ENCODE measurements around the gene TBX1. TPM values are rescaled to one million over a fixed set of nuclear protein-coding genes. Genes with fewer than 3 reads are reported as not detected.

TBX1 gene
- total RNA-seq = 0.17 and 0.44 TPM in 2 replicates

DNA sequence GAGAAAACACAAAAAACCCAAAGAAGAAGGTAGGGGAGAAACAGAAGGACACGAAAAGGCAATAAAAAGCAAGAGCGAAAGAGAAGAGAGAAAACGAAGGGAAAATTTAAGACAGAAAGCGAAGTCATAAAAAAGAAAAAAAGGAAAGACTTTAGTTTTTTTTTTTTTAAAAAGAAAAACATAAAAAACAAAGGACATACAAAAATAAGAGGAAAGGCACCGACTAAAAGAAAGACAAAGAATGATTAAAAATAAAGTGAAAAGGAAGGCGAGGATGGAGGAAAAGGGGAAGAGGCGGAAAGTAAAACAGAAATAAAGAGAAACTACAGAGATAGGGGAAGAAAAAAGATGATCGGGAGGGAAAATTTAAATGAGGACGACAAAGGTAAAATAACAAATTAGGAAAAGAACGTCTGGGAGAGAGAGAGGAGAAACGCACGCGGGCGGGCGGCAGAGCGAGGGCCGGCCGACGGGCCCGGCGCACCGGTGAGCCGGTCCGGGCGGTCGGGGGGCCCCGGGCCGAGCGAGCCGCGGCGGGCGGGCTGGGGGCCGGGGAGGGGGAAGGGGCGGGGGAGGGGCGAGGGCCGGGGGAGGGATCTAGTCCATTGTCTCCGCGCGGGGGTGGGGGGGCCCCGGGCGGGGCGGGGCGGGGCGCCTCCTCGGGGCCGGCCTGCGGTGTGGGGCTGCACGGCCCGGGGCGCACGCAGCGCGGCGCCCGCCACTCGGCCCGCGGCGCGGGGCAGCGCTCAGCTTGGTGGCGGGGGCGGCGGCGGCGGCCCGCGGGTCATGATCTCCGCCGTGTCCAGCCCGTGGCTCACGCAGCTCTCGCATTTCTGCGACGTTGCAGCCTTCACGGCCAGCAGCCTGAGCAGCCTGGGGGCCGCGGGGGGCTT, at the start of gene TBX1:
TSS of gene TBX1 (plus strand) at position 721 of the 893 bp plus-strand sequence. CDS start at position 787, 66 bp downstream.

DNA sequence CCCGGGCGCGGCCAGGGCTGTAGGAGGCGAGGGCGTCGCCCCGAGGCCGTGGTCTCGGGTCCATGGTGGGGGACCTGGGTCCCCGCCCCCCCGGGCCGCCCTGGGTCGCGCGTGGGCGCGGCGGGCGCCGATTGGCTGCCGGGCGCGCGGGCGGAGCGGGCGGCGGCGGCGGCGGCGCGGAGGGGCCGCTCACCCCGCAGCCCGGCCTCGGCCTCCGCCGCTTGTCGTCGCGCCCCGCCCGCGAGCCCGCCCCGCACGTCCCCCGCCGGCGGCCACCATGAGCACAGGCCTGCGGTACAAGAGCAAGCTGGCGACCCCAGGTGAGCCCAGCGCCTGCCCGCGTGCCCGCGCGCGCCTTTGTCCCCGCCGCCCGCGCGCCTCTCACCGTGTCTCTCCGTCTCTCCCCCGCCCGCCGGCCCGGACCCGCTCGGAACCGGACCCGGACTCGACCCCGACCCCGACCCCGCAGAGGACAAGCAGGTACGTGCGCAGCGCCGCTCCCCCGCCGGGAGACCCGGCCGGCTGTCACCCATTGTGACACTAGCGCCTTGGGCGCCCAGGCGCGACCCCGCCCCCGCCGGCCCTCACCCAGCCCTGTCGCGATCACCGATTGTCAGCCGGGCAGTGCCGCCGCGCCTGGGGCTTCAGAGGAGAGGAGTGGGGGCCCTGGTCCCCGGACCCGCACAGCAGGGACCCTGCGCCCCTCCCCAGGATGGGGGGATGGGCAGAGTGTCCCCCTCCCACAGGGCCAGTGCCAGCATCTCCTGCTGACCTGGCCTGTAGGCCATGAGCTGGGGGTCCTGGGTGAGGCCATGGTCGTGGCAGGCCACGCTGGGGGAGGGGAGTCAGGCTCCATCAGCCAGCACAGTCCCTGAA, 46.0 kb upstream of the TBX1 start, which contains the start of gene SEPTIN5:
TSS of gene SEPTIN5 (plus strand) at position 192 of the 876 bp plus-strand sequence. CDS start at position 278, 86 bp downstream.

DNA sequence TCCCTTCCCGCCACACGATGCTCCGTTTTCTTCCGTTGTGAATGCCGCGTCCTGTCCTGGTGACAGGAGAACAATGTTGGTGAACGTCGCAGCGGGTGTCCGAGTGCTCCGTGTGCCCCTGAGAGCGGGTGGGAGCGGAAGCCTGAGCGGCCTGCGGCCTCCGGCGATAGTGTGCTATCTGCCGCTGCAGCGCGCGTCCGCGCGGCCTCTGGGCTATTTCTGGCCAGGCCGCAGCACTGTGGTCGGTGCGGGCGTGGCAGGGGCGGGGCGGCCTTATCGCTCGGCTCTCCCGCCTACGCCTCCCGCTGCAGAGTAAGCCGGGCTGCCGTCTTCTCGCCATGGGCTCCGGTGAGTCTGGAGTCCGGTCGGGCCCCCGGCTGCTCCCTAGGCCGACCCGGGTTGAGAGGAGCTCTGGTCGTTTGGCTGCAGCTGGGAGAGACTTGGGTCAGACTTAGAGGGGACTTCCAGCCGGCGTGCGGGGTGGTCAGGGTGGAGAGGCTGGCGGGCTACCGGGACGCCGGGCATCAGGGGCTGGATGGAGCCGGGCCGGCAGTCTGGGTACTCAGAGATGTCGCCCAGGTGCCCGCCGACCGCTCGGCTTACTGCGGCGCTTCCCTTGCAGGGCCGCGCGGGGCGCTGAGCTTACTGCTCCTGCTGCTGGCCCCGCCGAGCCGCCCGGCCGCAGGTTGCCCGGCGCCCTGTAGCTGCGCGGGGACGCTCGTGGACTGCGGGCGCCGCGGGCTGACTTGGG, 37.2 kb upstream of the TBX1 start, which contains the start of gene GP1BB:
TSS of gene GP1BB (plus strand) at position 308 of the 751 bp plus-strand sequence. CDS start at position 339, 31 bp downstream.

Other genes with a start within 250 kb of the TBX1 start
- gene CLDN5, start 236.4 kb upstream of the TBX1 start, total RNA-seq = 0.17 and 2.2 TPM in 2 replicates
- gene SEPTIN5, start 46.3 kb upstream of the TBX1 start, total RNA-seq = 9.6 and 39.7 TPM in 2 replicates
- gene GP1BB, start 37.2 kb upstream of the TBX1 start, total RNA-seq = 0.73 and 6.6 TPM in 2 replicates
- 7.1 and 7.9 TPM in 2 replicates for gene GNB1L, start 94.1 kb downstream of the TBX1 start, total RNA-seq
- gene RTL10, start 94.1 kb downstream of the TBX1 start, total RNA-seq = 6.8 and 10.1 TPM in 2 replicates
- 194 and 410 TPM in 2 replicates for gene COMT, start 181.0 kb downstream of the TBX1 start, total RNA-seq
- gene TXNRD2, start 181.0 kb downstream of the TBX1 start, total RNA-seq = 16.5 and 28.5 TPM in 2 replicates